ENCODE measurements around the gene C6orf47.
"Not testable (repeated sequence)": the region's sequence is repeated elsewhere in the genome, so short reads cannot be mapped to it uniquely, and the experiment has no call there.

C6orf47 gene, protein sequence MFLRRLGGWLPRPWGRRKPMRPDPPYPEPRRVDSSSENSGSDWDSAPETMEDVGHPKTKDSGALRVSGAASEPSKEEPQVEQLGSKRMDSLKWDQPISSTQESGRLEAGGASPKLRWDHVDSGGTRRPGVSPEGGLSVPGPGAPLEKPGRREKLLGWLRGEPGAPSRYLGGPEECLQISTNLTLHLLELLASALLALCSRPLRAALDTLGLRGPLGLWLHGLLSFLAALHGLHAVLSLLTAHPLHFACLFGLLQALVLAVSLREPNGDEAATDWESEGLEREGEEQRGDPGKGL

DNA sequence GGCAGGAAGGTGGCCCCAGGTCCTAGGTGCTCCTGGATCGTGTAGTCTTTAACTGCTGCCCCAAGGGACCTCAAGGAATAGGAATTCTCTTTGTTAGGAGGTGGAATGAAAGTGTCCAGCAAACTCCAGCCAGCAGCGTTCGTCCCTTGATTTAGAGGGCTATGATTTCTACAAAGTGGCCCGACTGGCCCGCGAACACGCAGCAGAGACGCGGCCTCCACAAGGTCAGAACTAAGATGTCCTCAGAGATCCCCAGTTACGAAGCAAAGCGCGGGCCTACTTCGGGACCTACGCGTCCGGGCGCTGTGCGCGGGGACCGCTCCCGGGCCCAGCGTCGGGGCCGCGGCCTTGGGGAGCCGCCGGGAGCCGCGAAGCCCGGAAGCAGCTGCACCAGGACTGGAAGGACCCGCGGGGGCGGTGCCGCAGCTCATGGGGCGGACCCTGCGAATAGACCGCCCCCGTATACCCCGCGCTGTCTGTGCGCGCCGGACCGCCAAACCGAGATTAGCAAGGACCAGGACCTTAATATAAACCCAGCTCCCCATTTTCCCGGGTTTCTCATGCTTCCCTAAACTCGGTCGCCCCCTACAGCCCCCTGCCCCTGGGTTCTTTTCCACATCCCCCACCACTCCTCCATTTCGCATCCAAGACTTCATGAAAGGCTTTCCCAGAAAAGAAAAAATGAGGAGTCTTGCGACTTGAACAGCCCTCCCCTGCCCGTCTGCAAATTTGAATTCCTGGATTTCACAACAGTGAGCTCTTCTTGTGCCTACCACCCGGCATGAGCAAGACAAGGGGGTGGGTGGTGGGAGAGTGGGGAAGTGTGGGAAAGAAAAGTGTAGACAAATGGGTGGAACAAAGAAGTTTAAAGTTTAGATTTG is at the start of gene C6orf47:
Gene C6orf47, minus strand, starts transcription at position 398 of the 881 bp plus-strand sequence. CDS start 831 bp downstream, outside the sequence.
- Histone ChIP-seq H3K9ac (ENCODE audit: low read length) (peak within 1 kb of the TSS; percentile 83), H3K27me3 (ENCODE audit: control insufficient read depth, insufficient read depth, low read length) (no peaks in the 10 kb centered on the region), H3K36me3 (ENCODE audit: control insufficient read depth, insufficient read depth, low read length) (peaks cover 5% of the 10 kb centered on the region), H3K9me3 (ENCODE audit: control insufficient read depth, low read length) (no peaks in the 10 kb centered on the region), H3K4me3 (ENCODE audit: low read length) (peak within 1 kb of the TSS; percentile 83), H3K4me1 (ENCODE audit: control insufficient read depth, insufficient read depth, low read length) (peaks cover 38% of the 10 kb centered on the region)

DNA sequence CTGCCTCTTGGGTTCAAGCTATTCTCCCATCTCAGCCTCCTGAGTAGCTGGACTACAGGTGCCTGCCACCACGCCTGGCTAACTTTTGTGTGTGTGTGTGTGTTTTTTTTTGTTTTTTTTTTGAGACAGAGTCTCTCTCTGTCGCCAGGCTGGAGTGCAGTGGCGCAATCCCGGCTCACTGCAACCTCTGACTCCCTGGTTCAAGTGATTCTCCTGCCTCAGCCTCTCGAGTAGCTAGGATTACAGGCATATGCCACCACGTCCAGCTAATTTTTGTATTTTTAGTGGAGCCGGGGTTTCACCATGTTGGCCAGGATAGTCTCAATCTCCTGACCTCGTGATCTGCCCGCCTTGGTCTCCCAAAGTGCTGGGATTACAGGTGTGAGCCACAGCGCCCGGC is 48.6 kb upstream of the C6orf47 start:
- not testable (repeated sequence) for H3K36me3 ChIP-seq (ENCODE audit: control insufficient read depth, insufficient read depth, low read length); H3K9ac ChIP-seq (ENCODE audit: low read length); H3K4me3 ChIP-seq (ENCODE audit: low read length); H3K9me3 ChIP-seq (ENCODE audit: control insufficient read depth, low read length); H3K27me3 ChIP-seq (ENCODE audit: control insufficient read depth, insufficient read depth, low read length)
- H3K4me1 ChIP-seq (ENCODE audit: control insufficient read depth, insufficient read depth, low read length): peaks cover 22% of the 10 kb centered on the region

DNA sequence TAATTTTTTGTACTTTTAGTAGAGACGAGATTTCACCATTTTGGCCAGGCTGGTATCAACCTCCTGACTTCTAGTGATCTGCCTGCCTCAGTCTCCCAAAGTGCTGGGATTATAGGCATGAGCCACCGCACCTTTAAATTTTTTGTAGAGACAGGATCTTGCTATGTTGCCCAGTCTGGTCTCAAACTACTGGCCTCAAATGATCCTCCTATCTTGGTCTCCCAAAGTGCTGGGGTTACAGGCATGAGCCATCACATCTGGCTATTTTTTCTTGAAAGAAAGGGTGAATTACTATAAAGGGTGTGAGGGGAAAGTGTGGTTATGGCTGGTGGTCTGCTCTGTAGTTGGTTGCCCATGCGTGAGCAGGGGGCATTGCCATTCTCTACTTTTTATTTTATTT is 47.6 kb upstream of the C6orf47 start:
- H3K9ac ChIP-seq (ENCODE audit: low read length): no peak overlapping the region
- no peak overlapping the region for H3K4me3 ChIP-seq (ENCODE audit: low read length)
- H3K9me3 ChIP-seq (ENCODE audit: control insufficient read depth, low read length): no peaks in the 10 kb centered on the region
- no peaks in the 10 kb centered on the region for H3K27me3 ChIP-seq (ENCODE audit: control insufficient read depth, insufficient read depth, low read length)
- H3K4me1 ChIP-seq (ENCODE audit: control insufficient read depth, insufficient read depth, low read length): peaks cover 25% of the 10 kb centered on the region
- H3K36me3 ChIP-seq (ENCODE audit: control insufficient read depth, insufficient read depth, low read length): no peaks in the 10 kb centered on the region

DNA sequence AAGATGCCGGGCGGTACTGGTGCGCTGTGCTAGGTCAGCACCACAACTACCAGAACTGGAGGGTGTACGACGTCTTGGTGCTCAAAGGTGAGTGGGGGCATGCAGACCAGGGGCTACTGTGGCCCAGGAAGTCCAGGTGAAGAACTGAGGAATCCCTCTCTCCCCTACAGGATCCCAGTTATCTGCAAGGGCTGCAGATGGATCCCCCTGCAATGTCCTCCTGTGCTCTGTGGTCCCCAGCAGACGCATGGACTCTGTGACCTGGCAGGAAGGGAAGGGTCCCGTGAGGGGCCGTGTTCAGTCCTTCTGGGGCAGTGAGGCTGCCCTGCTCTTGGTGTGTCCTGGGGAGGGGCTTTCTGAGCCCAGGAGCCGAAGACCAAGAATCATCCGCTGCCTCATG is 47.1 kb upstream of the C6orf47 start:
- H3K9ac ChIP-seq (ENCODE audit: low read length): no peak overlapping the region
- no peaks in the 10 kb centered on the region for H3K9me3 ChIP-seq (ENCODE audit: control insufficient read depth, low read length)
- H3K27me3 ChIP-seq (ENCODE audit: control insufficient read depth, insufficient read depth, low read length): no peaks in the 10 kb centered on the region
- H3K4me1 ChIP-seq (ENCODE audit: control insufficient read depth, insufficient read depth, low read length): peaks cover 25% of the 10 kb centered on the region
- H3K36me3 ChIP-seq (ENCODE audit: control insufficient read depth, insufficient read depth, low read length): no peaks in the 10 kb centered on the region
- H3K4me3 ChIP-seq (ENCODE audit: low read length): no peak overlapping the region

DNA sequence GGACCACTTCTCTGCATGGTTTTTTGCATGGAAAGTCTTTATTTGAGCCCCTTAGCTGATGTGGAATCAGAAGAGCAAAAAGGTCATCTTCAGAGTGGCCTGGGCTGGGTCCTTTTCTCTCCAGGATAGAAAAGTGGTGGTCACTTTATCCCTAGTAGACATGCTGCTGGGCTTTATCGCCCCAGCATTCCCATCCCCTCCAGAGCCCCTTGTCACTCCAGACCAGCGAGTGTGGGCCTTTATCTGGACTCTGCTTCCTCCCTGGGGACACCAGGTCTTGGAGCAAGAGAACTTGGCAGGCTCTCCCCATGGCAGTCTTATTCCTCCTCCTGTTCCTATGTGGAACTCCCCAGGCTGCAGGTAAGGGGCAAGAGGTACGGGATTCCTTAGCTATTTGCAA is 46.0 kb upstream of the C6orf47 start, which contains the start of gene LY6G6F:
Gene LY6G6F, plus strand, starts transcription at position 268 of the 400 bp plus-strand sequence. Its CDS starts 41 bp downstream, at position 309.
- H3K4me1 ChIP-seq (ENCODE audit: control insufficient read depth, insufficient read depth, low read length): peaks cover 26% of the 10 kb centered on the region
- H3K4me3 ChIP-seq (ENCODE audit: low read length): no peak within 1 kb of the TSS
- no peaks in the 10 kb centered on the region for H3K36me3 ChIP-seq (ENCODE audit: control insufficient read depth, insufficient read depth, low read length)
- no peaks in the 10 kb centered on the region for H3K9me3 ChIP-seq (ENCODE audit: control insufficient read depth, low read length)
- no peak within 1 kb of the TSS for H3K9ac ChIP-seq (ENCODE audit: low read length)
- H3K27me3 ChIP-seq (ENCODE audit: control insufficient read depth, insufficient read depth, low read length): no peaks in the 10 kb centered on the region

DNA sequence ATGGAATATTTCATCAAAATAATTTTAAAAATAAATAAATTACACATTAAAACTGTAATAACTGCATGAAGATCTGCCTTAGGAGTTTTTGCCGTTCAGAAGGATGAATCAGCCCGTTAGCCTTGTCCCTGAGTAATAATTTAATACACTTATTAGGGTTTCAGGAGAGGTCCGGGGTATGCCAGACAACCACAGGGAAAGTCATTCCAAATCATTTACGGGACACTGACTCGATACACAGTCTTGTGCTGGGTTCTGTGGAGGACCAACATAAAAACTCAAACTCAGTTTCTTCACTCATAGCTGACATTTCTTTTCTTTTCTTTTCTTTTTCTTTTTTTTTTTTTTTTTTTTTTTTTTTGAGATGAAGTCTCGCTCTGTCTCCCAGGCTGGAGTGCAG is 45.4 kb upstream of the C6orf47 start:
- no peak overlapping the region for H3K4me3 ChIP-seq (ENCODE audit: low read length)
- peaks cover 24% of the 10 kb centered on the region for H3K4me1 ChIP-seq (ENCODE audit: control insufficient read depth, insufficient read depth, low read length)
- no peak overlapping the region for H3K9ac ChIP-seq (ENCODE audit: low read length)
- H3K27me3 ChIP-seq (ENCODE audit: control insufficient read depth, insufficient read depth, low read length): no peaks in the 10 kb centered on the region
- H3K36me3 ChIP-seq (ENCODE audit: control insufficient read depth, insufficient read depth, low read length): no peaks in the 10 kb centered on the region
- no peaks in the 10 kb centered on the region for H3K9me3 ChIP-seq (ENCODE audit: control insufficient read depth, low read length)

DNA sequence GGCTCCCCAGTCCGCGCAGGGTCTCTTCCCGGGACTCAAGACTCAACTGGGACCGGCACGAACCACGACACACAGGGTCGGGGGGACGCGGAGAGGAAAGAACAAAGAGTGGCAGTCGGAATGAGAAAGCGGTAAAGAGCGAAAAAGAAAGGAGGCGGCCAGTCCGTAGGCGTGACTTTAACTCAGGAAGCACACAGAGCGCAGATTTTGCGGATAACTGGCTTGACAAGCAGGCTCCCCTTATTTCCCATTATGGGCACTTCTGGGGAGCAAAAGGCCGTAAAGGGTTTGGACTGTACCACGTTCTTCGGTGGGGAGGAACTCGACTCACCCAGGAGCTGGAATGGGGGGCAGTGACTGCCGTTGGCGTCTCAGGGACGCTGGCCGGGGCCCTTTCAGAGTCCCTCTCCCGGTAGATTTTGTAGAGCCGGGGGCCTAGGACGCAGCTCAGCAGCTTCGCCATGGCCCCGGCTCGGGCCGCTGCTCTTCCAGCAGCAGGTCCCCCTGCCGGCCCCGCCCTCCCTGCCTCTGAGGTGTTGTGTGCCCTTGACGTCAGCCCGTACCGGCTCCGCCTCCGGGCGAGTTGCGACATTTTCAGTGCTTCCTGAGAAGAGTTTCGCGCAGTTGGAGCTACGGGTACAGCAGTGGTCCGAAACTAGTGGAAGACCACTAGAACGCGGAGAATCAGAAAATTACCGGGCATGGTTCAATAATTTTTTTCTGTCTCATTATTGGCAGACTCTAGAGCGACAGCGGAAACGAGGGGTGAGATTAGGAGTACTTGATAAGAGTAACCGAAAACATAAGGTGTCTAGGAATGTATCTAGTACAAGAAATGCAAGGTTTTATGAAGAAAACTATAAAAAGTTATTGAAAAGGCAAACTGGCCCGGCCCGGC is 42.5 kb upstream of the C6orf47 start, which contains the start of gene ABHD16A:
Gene ABHD16A, minus strand, starts transcription at position 506 of the 898 bp plus-strand sequence. Its CDS starts 43 bp downstream, at position 463.
- H3K36me3 ChIP-seq (ENCODE audit: control insufficient read depth, insufficient read depth, low read length): no peaks in the 10 kb centered on the region
- peak within 1 kb of the TSS; percentile 82 for H3K9ac ChIP-seq (ENCODE audit: low read length)
- H3K4me1 ChIP-seq (ENCODE audit: control insufficient read depth, insufficient read depth, low read length): peaks cover 18% of the 10 kb centered on the region
- H3K9me3 ChIP-seq (ENCODE audit: control insufficient read depth, low read length): no peaks in the 10 kb centered on the region
- H3K27me3 ChIP-seq (ENCODE audit: control insufficient read depth, insufficient read depth, low read length): no peaks in the 10 kb centered on the region
- H3K4me3 ChIP-seq (ENCODE audit: low read length): peak within 1 kb of the TSS; percentile 47

DNA sequence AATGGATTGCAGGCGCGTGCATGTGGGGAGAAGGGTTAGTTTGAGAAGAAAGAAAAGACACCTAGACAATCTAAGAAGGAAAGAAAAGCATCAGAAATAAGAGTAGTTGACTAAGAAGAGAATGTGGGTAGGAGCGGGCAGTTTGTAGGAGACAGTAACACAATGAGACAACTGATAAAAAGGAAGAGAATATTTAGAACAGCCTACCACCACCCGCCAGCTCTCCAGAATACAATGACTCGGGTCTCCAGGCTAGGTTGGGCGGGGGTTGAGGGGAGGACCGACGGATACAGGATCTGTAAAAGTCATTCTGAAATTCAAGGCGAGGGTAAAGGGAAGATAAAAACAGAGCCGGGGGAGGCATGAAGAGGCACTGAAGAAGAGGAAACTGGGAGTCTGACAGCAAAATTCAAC is 41.8 kb upstream of the C6orf47 start:
- peaks cover 18% of the 10 kb centered on the region for H3K4me1 ChIP-seq (ENCODE audit: control insufficient read depth, insufficient read depth, low read length)

DNA sequence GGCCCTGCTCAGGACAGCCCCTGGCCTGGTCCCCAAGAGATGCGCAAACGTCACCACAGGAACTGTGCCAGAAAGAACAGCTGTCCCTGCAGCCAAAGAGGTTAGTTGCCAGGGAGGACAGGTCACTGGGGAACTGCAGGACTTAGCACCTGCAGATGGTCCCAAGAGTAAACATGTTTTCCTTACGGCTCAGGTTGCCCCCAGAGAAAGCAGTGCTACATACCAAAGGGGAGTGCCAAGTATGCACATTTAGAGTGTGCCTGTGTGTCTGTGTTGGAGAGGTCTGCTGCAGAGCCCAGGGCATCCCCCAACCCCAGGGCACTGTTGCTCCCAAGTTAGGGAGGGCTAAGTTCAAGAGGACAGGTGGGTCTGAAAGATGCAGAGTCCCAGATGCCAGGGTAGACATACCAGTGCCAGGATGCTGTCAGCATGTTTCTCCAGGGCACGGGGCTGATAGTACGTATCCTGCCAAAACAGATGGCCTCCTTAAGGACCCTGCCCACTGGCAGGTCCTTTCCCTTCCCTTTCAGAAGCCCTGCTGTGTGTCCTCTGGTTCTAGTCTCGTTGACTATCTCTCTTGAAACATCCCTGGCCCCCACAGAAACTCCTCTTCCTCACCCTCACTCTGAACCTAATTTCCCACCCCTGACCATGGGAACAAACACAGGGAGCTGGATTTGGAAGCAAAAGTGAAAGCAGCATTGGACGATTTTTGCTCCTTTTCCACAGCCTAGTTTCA is 41.3 kb upstream of the C6orf47 start:
- no peaks in the 10 kb centered on the region for H3K9me3 ChIP-seq (ENCODE audit: control insufficient read depth, low read length)
- H3K9ac ChIP-seq (ENCODE audit: low read length): peak overlapping the region; percentile 82
- H3K4me1 ChIP-seq (ENCODE audit: control insufficient read depth, insufficient read depth, low read length): peaks cover 18% of the 10 kb centered on the region
- H3K36me3 ChIP-seq (ENCODE audit: control insufficient read depth, insufficient read depth, low read length): no peaks in the 10 kb centered on the region
- peak overlapping the region; percentile 47 for H3K4me3 ChIP-seq (ENCODE audit: low read length)
- no peaks in the 10 kb centered on the region for H3K27me3 ChIP-seq (ENCODE audit: control insufficient read depth, insufficient read depth, low read length)

More for the DNA sequence above, 41.8 kb upstream of the C6orf47 start:
- Histone ChIP-seq H3K4me3 (ENCODE audit: low read length) (peak overlapping the region; percentile 47), H3K9ac (ENCODE audit: low read length) (peak overlapping the region; percentile 82), H3K27me3 (ENCODE audit: control insufficient read depth, insufficient read depth, low read length) (no peaks in the 10 kb centered on the region), H3K9me3 (ENCODE audit: control insufficient read depth, low read length) (no peaks in the 10 kb centered on the region), H3K36me3 (ENCODE audit: control insufficient read depth, insufficient read depth, low read length) (no peaks in the 10 kb centered on the region)

DNA sequence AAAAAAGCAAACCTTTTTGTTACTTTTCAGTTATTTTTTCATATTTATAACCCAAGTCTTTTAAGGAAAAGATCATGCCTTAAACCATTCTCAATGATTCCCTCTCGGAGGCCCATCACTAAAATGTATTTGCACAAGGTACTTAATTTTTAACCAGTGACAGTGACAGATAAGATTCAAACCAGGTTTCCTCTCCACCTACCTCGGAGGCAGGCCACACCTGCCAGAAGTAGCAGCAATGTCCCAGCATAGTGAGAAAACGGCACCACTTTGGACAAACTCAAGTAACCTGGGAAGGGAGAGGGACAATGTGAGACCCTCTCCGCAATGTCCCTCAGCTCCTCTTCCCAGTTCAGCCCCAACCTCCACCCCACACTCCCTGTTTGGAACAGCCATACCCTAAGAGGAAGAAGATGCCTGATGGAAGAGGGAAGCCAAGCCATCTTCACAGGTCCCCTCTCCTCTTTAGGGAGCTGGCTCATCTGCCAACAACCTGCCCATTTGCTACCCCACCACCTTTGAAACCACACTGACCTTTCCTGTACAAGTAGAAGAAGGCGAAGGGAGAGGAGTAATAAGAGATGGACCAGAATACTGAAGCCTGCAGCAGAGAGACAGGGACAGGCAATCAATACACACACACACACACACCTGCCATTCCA is 40.3 kb upstream of the C6orf47 start:
- Histone ChIP-seq H3K27me3 (ENCODE audit: control insufficient read depth, insufficient read depth, low read length) (no peaks in the 10 kb centered on the region), H3K36me3 (ENCODE audit: control insufficient read depth, insufficient read depth, low read length) (no peaks in the 10 kb centered on the region), H3K9ac (ENCODE audit: low read length) (no peak overlapping the region), H3K4me1 (ENCODE audit: control insufficient read depth, insufficient read depth, low read length) (peaks cover 18% of the 10 kb centered on the region), H3K9me3 (ENCODE audit: control insufficient read depth, low read length) (no peaks in the 10 kb centered on the region), H3K4me3 (ENCODE audit: low read length) (no peak overlapping the region)

Measured in mucosa of stomach (tissue), 1 donor.